Testis (tissue), 3 donors: ENCODE results near the gene S100A9. TPM values are rescaled to one million over a fixed set of nuclear protein-coding genes. Genes with fewer than 3 reads are reported as not detected.

Experiments
- DNase-seq: peaks from one replicate; pipeline ENCODE4 v3.0.0-alpha.2; 2019
- H3K27ac ChIP-seq, 2 donors: fragments of 200-600 bp; sonication (generic); one replicate each; pipeline ENCODE4 v1.5.1; 2019
- H3K27me3 ChIP-seq: fragments of 200-600 bp; sonication (generic); one replicate; pipeline ENCODE4 v1.5.1; 2019
- H3K36me3 ChIP-seq: fragments of 200-600 bp; sonication (generic); one replicate; pipeline ENCODE4 v1.5.1; 2017; ENCODE audit warnings: low read depth; ENCODE audit errors: missing control alignments
- H3K4me1 ChIP-seq: fragments of 200-600 bp; sonication (generic); one replicate; pipeline ENCODE4 v1.5.1; 2019
- H3K4me3 ChIP-seq, 2 donors: fragments of 200-600 bp; sonication (generic); one replicate each; pipeline ENCODE4 v1.5.1; 2017 to 2019
- H3K9me3 ChIP-seq: fragments of 200-600 bp; sonication (generic); one replicate; pipeline ENCODE4 v1.5.1; 2017
- POLR2A ChIP-seq: fragments of 450-650 bp; IDR thresholded peaks from one replicate; pipeline ENCODE4 v1.6.1; 2017; ENCODE audit warnings: antibody characterized with exemption, mild to moderate bottlenecking, moderate library complexity
- WGBS, 2 donors: methylation state at CpG; one replicate each; pipeline ENCODE4 v1.1.5; 2018; 5-methylcytosine and 5-hydroxymethylcytosine counted together
- intact Hi-C: fragments of 100-400 bp; cut with DNase I; formaldehyde crosslinking; loops from one replicate; pipeline ENCODE4 v1.15.1; 2023; ENCODE audit warnings: low total_unique reads
- polyA plus RNA-seq: library from polyadenylated mRNA; stranded (reverse); fragments of 350-450 nt; fragmentation: Illumina TruSeq; extraction: RNeasy Lipid Tissue Mini Kit (QIAGEN cat#74804); gene quantifications from one replicate; pipeline ENCODE4 v1.2.3, GENCODE V29; 2014; ENCODE audit warnings: low read depth, low replicate concordance; ENCODE audit not compliant: insufficient read depth
- total RNA-seq, 2 donors: library from RNA; depleted of rRNA; stranded (reverse); fragments of >200 nt; gene quantifications; one replicate each; pipeline ENCODE4 v1.2.3, GENCODE V29; 2016
- TF ChIP-seq, protein P1 (sequence below), 3 experiments: fragments of 450-650 bp in 2 of 3; fragments of 200-600 bp in 1 of 3; sonication (generic) in 1 of 3; IDR thresholded peaks; one replicate each; pipeline ENCODE4 v1.5.1; 2016 to 2019; ENCODE audit warnings: antibody characterized with exemption in 3 of 3, mild to moderate bottlenecking in 2 of 3, moderate library complexity in 1 of 3

The S100A9 gene
- total and polyA plus RNA-seq, 3 donors from 2014 or later = 4.6 to 36.6 (median 10.7) TPM

DNA sequence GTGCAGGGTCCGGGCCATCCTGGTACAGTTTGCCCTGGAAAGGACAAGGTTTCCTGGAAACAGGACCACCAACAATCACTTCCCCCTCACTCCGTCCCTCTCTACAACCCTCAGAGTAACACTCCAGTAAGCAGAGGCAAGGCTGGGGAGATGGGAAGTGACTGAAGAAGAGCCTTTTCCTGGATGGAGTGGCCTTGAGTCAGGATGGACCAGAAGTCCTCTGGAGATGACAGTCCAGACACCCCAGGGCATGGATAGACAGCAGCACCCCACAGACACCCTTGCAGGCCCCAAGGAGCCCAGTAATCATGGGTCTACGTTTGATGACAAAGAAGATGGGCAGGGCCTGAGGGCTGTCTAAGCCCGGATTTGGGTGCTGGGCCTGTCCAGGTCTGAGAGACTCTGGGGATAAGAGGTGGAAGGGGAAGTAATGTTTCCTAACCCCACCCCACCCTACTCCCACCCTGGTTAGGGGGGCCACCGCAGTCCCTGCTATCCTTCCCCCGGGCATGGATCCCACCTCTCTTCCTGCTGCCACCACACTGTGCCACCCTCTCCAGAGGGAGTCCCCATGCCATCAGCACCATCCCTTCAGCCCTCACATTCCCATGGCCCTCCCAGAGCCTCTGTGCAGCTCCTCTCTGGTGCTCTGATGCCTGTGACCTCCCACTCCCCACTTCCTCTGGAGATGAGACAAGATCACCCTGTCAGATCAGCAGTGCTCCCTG is 40.4 kb downstream of the S100A9 start:
- H3K4me1 ChIP-seq = no peaks in the 10 kb centered on the region
- no peaks in the 10 kb centered on the region for H3K9me3 ChIP-seq
- DNase-seq = no peak
- TF ChIP-seq, protein P1, sequence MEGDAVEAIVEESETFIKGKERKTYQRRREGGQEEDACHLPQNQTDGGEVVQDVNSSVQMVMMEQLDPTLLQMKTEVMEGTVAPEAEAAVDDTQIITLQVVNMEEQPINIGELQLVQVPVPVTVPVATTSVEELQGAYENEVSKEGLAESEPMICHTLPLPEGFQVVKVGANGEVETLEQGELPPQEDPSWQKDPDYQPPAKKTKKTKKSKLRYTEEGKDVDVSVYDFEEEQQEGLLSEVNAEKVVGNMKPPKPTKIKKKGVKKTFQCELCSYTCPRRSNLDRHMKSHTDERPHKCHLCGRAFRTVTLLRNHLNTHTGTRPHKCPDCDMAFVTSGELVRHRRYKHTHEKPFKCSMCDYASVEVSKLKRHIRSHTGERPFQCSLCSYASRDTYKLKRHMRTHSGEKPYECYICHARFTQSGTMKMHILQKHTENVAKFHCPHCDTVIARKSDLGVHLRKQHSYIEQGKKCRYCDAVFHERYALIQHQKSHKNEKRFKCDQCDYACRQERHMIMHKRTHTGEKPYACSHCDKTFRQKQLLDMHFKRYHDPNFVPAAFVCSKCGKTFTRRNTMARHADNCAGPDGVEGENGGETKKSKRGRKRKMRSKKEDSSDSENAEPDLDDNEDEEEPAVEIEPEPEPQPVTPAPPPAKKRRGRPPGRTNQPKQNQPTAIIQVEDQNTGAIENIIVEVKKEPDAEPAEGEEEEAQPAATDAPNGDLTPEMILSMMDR (IDR thresholded peaks at IDR 0.05) = no peak
- no peak for TF ChIP-seq POLR2A
- whole genome bisulfite sequencing, 2 donors = 87 to 90% methylated on average over 3 to 6 of the region's 6 CpGs
- H3K27ac ChIP-seq = no peak overlapping the region
- no peaks in the 10 kb centered on the region for H3K36me3 ChIP-seq
- H3K27me3 ChIP-seq = no peaks in the 10 kb centered on the region
- no peak overlapping the region for H3K4me3 ChIP-seq
- intact Hi-C loops = no loop called here

DNA sequence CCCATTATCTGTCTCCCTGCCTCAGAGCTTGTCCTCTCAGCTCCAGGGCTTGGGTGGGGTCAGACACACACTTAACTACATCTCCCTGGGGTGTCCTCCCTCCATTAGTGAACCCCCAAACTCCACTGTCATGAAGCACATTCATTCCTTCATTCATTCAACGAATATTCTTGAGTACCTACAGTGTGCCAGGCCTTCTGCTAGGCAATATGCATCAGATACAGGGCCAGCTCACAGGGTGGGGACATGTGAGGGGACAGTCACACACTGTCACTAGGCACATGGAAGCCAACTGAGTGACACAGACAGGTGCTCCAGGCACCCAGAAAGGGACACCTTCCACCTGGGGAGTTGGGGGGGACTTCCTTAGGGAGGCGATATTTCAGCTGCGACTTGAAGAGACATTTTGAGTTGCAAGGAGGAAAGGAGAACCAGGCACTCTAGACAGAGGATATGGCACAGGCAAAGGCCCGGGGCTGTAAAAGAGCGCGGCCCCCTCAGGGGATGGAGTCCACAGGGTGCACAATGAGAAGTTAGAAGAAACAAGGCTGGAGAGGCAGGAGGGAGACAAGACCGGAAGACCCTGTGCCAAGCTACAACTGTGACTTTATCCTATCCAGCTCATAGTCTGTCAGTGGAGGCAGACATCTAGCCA is 41.9 kb downstream of the S100A9 start:
- no peak for DNase-seq
- Histone ChIP-seq H3K27me3 (no peaks in the 10 kb centered on the region), H3K9me3 (no peaks in the 10 kb centered on the region), H3K4me1 (no peaks in the 10 kb centered on the region), H3K27ac (no peak overlapping the region), H3K4me3 (no peak overlapping the region), H3K36me3 (no peaks in the 10 kb centered on the region)
- intact Hi-C loops = no loop called here
- TF ChIP-seq, protein P1 (IDR thresholded peaks at IDR 0.05) = no peak
- TF ChIP-seq POLR2A = no peak
- 92 to 93% methylated on average over 7 of the region's 7 CpGs for WGBS, 2 donors

DNA sequence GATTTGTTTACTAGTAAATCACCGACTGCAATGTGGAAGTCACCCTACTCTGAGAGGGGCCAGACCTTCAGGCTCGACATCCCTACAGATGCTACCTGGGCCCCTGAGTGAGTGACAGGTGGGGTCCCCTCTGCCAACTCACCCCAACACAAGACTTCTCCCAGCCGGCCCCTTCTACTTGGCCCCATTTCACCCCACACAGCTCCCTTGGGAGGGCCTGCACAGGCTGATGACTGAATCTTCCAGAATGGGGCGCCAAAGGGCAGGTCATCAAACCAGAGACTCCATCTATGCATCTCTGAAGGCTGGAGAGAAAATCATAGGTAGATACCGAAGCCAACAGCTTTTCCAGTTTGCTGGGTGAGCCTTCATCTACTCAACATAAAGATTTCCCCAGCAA is 42.6 kb downstream of the S100A9 start:
- Histone ChIP-seq H3K36me3 (no peaks in the 10 kb centered on the region), H3K9me3 (no peaks in the 10 kb centered on the region), H3K27me3 (no peaks in the 10 kb centered on the region), H3K4me3 (no peak overlapping the region), H3K27ac (no peak overlapping the region), H3K4me1 (no peaks in the 10 kb centered on the region)
- intact Hi-C loops = no loop called here
- DNase-seq = no peak
- 72 to 88% methylated on average over 5 of the region's 5 CpGs for WGBS, 2 donors
- TF ChIP-seq POLR2A = no peak
- TF ChIP-seq, protein P1 (IDR thresholded peaks at IDR 0.05) = no peak

DNA sequence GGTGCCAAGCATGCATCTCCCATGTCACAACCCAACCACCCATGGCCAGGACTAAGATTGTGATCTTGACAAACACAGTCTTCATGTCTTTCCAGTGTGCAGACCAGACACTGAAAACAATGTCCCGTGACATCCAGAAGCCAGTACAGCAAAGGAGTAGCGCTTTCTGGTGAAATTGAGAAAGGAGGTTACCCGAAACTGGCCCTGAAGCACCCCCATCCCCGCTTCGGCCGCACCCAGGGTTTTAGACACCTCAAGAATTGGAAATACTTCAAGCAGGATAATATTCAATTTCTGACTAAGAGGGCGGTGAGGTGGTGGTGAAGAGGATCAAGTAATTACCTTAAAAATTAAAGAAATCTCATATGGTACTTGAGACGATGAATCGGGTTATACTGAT is 43.8 kb downstream of the S100A9 start:
- no peak overlapping the region for H3K27ac ChIP-seq
- intact Hi-C loops = no loop called here
- no peaks in the 10 kb centered on the region for H3K27me3 ChIP-seq
- no peak overlapping the region for H3K4me3 ChIP-seq
- DNase-seq = no peak
- H3K4me1 ChIP-seq = no peaks in the 10 kb centered on the region
- WGBS, 2 donors = 87 to 93% methylated on average over 9 of the region's 9 CpGs
- no peaks in the 10 kb centered on the region for H3K9me3 ChIP-seq
- H3K36me3 ChIP-seq = no peaks in the 10 kb centered on the region
- TF ChIP-seq POLR2A = no peak
- TF ChIP-seq, protein P1 (IDR thresholded peaks at IDR 0.05) = no peak
